HepG2 (cell line): ENCODE results near the gene PDK2. TPM values are rescaled to one million over a fixed set of nuclear protein-coding genes. Genes with fewer than 3 reads are reported as not detected.
A peak's percentile ranks its signal among the peaks of the same experiment; 100 is the strongest.

Source experiments
- ARNT ChIP-seq: fragments of 450-650 bp; IDR thresholded peaks from 2 replicates; pipeline ENCODE4 v1.6.1; 2017
- MAFK ChIP-seq, 2 experiments: IDR thresholded peaks in 1 of 2; conservative IDR thresholded peaks in 1 of 2; 2 replicates each; pipeline ENCODE4 v1.6.1; 2011; ENCODE audit warnings: improper control_type of control experiment in 2 of 2, low read length in 2 of 2
- MXI1 ChIP-seq: IDR thresholded peaks from 3 replicates; pipeline ENCODE4 v1.6.1; 2012; ENCODE audit warnings: low read depth, low read length, inconsistent platforms, borderline replicate concordance
- PCBP1 ChIP-seq: fragments of 200-400 bp; formaldehyde crosslinking; IDR thresholded peaks from 2 replicates; pipeline ENCODE4 v1.6.1; 2017; ENCODE audit warnings: mild to moderate bottlenecking, low read depth, low read length, borderline replicate concordance
- ZMAT3 ChIP-seq: sonication (generic); formaldehyde crosslinking; conservative IDR thresholded peaks from 2 replicates; pipeline ENCODE4 v1.7.0; 2021; ENCODE audit warnings: missing genetic modification reagents
- ZNF256 ChIP-seq: sonication (generic); formaldehyde crosslinking; conservative IDR thresholded peaks from 2 replicates; pipeline ENCODE4 v1.4.0; 2020; ENCODE audit warnings: missing genetic modification reagents
- ZNF407 ChIP-seq: sonication (generic); formaldehyde crosslinking; IDR thresholded peaks from one replicate; pipeline ENCODE4 v1.5.1; 2020; ENCODE audit warnings: mild to moderate bottlenecking, missing genetic modification reagents; ENCODE audit errors: not compliant biosample characterization
- ZNF652 ChIP-seq: IDR thresholded peaks from 2 replicates; pipeline ENCODE4 v1.6.1; 2016; ENCODE audit warnings: low read depth, borderline replicate concordance
- polyA plus RNA-seq, 8 experiments: library from polyadenylated mRNA; depleted of rRNA in 3 of 8; stranded (reverse) in 7 of 8; unstranded in 1 of 8; fragments of >200 nt; fragmentation: Illumina TruSeq in 4 of 8; extraction: Trizol in 4 of 8; gene quantifications; 2 replicates each; pipeline versions ENCODE4 v1.2.1 to v1.2.3, GENCODE V29; 2011 to 2016; ENCODE audit warnings: low read depth in 4 of 8, missing spikeins in 1 of 8, mixed read lengths in 1 of 8; ENCODE audit not compliant: insufficient read depth in 1 of 8
- total RNA-seq, 5 experiments: library from RNA; depleted of rRNA; stranded (reverse); fragments of >200 nt; fragmentation: Illumina TruSeq; extraction: Trizol; gene quantifications; 2 replicates each; pipeline ENCODE4 v1.2.3, GENCODE V29; 2016; ENCODE audit warnings: low read depth in 1 of 5
- TF ChIP-seq, protein P1 (sequence below): sonication (generic); formaldehyde crosslinking; IDR thresholded peaks from 2 replicates; pipeline ENCODE4 v1.4.0; 2020; ENCODE audit warnings: mild to moderate bottlenecking, missing genetic modification reagents
- TF ChIP-seq, protein P2 (sequence below): sonication (generic); formaldehyde crosslinking; IDR thresholded peaks from 2 replicates; pipeline ENCODE4; 2020; ENCODE audit warnings: missing genetic modification reagents, mild to moderate bottlenecking, borderline replicate concordance
- TF ChIP-seq, protein P3 (sequence below): sonication (generic); formaldehyde crosslinking; IDR thresholded peaks from 2 replicates; pipeline ENCODE4 v1.4.0; 2020; ENCODE audit warnings: missing genetic modification reagents

Gene PDK2
- total and polyA plus RNA-seq, 2 of the 13 experiments (the other 11 are each of a cell fraction or from before 2014, with no cell fraction given), result 18.5 to 59.7 TPM

- TF ChIP-seq, protein P1, sequence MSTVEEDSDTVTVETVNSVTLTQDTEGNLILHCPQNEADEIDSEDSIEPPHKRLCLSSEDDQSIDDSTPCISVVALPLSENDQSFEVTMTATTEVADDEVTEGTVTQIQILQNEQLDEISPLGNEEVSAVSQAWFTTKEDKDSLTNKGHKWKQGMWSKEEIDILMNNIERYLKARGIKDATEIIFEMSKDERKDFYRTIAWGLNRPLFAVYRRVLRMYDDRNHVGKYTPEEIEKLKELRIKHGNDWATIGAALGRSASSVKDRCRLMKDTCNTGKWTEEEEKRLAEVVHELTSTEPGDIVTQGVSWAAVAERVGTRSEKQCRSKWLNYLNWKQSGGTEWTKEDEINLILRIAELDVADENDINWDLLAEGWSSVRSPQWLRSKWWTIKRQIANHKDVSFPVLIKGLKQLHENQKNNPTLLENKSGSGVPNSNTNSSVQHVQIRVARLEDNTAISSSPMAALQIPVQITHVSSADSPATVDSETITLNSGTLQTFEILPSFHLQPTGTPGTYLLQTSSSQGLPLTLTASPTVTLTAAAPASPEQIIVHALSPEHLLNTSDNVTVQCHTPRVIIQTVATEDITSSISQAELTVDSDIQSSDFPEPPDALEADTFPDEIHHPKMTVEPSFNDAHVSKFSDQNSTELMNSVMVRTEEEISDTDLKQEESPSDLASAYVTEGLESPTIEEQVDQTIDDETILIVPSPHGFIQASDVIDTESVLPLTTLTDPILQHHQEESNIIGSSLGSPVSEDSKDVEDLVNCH, result no peak
- TF ChIP-seq ZMAT3 (CRISPR knock-in tag), result no peak
- no peak for TF ChIP-seq ARNT
- no peak for TF ChIP-seq MXI1
- TF ChIP-seq, protein P2, sequence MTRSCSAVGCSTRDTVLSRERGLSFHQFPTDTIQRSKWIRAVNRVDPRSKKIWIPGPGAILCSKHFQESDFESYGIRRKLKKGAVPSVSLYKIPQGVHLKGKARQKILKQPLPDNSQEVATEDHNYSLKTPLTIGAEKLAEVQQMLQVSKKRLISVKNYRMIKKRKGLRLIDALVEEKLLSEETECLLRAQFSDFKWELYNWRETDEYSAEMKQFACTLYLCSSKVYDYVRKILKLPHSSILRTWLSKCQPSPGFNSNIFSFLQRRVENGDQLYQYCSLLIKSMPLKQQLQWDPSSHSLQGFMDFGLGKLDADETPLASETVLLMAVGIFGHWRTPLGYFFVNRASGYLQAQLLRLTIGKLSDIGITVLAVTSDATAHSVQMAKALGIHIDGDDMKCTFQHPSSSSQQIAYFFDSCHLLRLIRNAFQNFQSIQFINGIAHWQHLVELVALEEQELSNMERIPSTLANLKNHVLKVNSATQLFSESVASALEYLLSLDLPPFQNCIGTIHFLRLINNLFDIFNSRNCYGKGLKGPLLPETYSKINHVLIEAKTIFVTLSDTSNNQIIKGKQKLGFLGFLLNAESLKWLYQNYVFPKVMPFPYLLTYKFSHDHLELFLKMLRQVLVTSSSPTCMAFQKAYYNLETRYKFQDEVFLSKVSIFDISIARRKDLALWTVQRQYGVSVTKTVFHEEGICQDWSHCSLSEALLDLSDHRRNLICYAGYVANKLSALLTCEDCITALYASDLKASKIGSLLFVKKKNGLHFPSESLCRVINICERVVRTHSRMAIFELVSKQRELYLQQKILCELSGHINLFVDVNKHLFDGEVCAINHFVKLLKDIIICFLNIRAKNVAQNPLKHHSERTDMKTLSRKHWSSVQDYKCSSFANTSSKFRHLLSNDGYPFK (CRISPR knock-in tag), result peak; percentile 8; the same call in 1 of the 2 replicates
- no peak for TF ChIP-seq MAFK (conservative IDR thresholded peaks at IDR 0.05 in 1 of 2, IDR thresholded peaks at IDR 0.05 in 1 of 2; ENCODE audit: low read length in 2 of 2)
- no peak for TF ChIP-seq ZNF652 (CRISPR knock-in tag)
- TF ChIP-seq ZNF256 (CRISPR knock-in tag), result 0 out of 2 replicates have a peak, but pooled peaks have one; percentile 31
- peak; percentile 5 for TF ChIP-seq ZNF407
- TF ChIP-seq, protein P3, sequence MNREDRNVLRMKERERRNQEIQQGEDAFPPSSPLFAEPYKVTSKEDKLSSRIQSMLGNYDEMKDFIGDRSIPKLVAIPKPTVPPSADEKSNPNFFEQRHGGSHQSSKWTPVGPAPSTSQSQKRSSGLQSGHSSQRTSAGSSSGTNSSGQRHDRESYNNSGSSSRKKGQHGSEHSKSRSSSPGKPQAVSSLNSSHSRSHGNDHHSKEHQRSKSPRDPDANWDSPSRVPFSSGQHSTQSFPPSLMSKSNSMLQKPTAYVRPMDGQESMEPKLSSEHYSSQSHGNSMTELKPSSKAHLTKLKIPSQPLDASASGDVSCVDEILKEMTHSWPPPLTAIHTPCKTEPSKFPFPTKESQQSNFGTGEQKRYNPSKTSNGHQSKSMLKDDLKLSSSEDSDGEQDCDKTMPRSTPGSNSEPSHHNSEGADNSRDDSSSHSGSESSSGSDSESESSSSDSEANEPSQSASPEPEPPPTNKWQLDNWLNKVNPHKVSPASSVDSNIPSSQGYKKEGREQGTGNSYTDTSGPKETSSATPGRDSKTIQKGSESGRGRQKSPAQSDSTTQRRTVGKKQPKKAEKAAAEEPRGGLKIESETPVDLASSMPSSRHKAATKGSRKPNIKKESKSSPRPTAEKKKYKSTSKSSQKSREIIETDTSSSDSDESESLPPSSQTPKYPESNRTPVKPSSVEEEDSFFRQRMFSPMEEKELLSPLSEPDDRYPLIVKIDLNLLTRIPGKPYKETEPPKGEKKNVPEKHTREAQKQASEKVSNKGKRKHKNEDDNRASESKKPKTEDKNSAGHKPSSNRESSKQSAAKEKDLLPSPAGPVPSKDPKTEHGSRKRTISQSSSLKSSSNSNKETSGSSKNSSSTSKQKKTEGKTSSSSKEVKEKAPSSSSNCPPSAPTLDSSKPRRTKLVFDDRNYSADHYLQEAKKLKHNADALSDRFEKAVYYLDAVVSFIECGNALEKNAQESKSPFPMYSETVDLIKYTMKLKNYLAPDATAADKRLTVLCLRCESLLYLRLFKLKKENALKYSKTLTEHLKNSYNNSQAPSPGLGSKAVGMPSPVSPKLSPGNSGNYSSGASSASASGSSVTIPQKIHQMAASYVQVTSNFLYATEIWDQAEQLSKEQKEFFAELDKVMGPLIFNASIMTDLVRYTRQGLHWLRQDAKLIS (CRISPR knock-in tag), result no peak
- no peak for TF ChIP-seq PCBP1
Measured at GRCh38 chr17:50132104-50132794, 37.1 kb downstream of the PDK2 start (continued).
